Measurements from ENCODE around the gene CYP2S1.
"Not testable (repeated sequence)": the region's sequence is repeated elsewhere in the genome, so short reads cannot be mapped to it uniquely, and the experiment has no call there.

Gene CYP2S1

GRCh38 chr19:41226874-41227390 lies 33.9 kb downstream of the CYP2S1 start:
- no peak for DNase-seq

DNA sequence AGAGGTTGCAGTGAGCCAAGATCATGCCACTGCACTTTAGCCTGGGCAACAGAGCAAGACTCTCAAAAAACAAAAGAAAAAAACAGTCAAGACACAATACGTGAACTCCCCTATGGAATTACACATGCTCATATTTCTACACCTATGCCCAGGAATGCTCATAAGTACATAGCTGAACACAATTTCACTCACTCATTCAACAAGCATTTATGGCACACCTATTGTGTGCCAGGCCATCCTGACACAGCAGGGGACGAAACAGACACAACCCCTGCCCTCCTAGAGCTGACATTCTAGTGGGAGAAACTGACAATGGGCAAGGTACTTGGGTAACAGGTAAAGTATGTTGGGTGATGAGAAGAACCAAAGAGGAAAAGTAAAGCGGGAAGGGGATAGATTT lies 35.5 kb downstream of the CYP2S1 start:
- DNase-seq = no peak

- not testable (repeated sequence) for DNase-seq
Measured at GRCh38 chr19:41229338-41229737, 36.3 kb downstream of the CYP2S1 start.

DNA sequence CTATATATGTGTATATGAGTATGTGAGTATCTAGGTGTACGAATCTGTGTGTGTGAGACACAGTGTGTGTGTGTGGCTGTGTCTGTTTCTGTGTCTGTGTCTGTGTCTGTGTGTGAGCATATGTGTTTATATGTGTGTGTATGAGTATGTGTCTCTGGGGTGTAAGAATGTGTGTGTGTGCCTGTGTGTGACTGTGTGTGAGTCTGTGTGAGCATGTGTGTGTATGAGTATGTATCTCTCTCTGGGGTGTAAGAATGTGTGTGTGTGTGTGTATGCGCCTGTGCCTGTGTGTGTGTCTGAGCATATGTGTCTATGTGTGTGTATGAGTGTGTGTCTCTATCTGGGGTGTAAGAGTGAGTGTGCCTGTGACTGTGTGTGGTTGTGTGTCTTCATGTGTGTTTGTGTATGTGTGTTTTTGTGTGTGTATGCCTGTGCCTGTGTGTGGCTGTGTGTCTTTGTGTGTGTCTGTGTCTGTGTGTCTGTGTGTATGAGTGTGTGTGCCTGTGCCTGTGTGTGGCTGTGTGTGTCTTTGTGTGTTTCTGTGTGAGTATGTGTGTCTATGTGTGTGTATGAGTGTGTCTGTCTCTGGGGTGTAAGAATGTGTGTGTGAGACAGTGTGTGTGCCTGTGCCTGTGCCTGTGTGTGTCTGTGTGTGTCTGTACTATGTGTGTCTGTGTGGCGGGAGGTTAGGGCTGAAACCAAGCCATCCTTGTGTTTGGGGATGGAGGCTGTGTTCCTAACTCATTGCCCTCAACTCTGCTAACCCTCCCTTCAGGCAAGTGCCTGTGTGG lies 37.2 kb downstream of the CYP2S1 start:
- DNase-seq = no peak

DNA sequence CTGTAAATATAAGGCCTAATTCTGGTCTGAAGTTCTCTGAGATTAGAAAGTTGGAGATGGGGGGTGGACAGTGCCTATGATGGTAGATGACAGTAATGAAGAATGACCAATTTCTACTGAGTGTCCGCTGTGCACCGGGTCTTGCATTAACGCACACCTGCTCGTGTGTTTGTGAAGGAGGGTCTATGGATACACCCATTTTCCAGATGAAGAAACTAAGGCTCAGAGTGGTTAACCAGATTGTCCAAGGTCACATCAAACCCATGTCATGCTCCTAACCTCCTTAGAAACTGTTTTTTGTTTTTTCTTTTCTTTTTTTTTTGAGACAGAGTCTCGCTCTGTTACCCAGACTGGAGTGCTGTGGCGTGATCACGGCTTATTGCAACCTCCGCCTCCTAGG lies 39.7 kb downstream of the CYP2S1 start:
- no peak for DNase-seq

GRCh38 chr19:41233748-41234240 lies 40.8 kb downstream of the CYP2S1 start:
- no peak for DNase-seq

DNA sequence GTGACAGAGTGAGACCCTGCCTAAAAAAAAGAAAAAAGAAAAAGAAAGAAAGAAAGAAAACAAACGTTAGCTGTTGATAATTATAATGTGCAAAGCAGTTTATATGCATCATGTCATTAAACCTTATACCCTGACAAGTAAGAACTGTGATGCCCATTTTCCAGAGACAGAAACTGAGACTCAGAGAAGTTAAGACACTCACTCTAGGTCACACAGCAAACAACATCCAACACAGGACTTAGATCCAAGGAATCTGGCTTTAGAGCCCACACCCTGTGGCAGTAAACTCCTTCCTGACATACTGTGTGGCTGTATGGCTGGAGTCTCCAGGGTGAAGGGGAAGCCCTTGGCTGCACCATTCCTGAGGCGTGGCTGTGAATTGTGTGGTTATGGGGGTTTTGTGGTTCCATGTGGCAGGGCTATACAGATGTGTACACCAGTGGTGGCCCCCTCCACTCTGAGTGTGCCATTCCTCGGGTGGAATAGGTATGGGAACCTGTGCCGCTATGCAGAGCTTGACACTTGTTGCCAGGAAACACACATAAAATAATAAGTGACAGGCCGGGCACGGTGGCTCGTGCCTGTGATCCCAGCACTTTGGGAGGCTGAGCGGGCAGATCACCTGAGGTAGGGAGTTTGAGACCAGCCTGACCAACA lies 41.6 kb downstream of the CYP2S1 start:
- DNase-seq = no peak

GRCh38 chr19:41235480-41235879 lies 42.5 kb downstream of the CYP2S1 start:
- DNase-seq = no peak

DNA sequence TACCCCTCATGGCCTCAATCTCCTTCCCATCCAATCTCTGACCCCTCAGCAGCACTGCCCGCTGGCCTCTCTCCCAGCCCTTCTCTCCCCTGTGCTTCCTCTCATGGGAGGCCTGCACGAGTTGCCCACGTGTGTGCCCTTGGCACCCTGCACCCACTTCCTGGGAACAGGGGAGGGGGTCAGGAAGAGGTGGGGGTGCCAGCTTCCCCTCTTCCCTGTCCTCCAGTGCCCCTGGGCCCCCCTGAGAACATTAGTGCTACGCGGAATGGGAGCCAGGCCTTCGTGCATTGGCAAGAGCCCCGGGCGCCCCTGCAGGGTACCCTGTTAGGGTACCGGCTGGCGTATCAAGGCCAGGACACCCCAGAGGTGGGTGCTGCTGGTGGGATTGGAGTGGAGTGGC lies 45.2 kb downstream of the CYP2S1 start:
- no peak for DNase-seq

GRCh38 chr19:41239363-41239762 lies 46.3 kb downstream of the CYP2S1 start:
- DNase-seq = no peak

DNA sequence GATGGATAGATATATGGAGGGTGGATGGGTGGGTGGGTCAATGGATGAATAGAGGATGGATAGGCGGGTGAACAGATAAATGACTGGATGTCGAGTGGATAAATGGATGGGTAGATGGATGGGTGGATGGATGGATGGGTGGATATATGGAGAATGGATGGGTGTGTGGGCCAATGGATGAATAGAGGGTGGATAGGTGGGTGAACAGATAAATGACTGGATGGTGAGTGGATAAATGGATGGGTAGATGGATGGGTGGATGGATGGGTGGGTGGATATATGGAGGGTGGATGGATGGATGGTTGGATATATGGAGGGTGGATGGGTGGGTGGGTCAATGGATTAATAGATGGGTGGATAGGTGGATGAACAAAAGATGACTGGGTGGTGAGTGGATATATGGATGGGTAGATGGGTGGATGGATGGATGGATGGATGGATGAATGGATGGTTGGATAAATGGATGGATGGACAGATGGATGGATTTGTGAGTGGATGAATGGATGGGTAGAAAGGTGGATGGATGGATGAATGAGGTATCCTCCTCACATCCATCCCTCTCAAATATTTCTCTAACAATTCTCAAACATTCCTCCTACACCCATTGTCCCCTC lies 47.0 kb downstream of the CYP2S1 start:
- no peak for DNase-seq

DNA sequence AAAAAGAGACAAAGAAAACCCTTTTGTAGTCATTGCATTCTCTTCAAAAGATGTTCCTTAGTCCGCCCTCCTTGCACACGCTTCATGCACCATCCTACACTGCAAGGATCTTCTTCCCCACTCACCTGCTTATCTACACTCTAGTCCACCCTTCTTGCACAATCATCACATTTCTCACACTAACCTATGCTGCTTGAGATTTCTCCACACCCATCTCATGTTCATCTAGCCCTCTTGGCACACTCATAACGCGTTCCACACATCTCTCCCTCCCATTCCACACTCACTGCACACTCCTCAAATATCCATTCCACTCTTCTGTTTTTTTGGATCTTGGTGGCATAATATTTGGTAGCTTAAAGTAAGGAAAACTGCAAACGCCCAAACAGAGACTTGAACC lies 48.8 kb downstream of the CYP2S1 start:
- no peak for DNase-seq

- DNase-seq = no peak
Measured at GRCh38 chr19:41244117-41244516, 51.1 kb downstream of the CYP2S1 start.

- no peak for DNase-seq
Measured at GRCh38 chr19:41245843-41246242, 52.8 kb downstream of the CYP2S1 start.

- DNase-seq = no peak
Measured at GRCh38 chr19:41248895-41249294, 55.9 kb downstream of the CYP2S1 start.

DNA sequence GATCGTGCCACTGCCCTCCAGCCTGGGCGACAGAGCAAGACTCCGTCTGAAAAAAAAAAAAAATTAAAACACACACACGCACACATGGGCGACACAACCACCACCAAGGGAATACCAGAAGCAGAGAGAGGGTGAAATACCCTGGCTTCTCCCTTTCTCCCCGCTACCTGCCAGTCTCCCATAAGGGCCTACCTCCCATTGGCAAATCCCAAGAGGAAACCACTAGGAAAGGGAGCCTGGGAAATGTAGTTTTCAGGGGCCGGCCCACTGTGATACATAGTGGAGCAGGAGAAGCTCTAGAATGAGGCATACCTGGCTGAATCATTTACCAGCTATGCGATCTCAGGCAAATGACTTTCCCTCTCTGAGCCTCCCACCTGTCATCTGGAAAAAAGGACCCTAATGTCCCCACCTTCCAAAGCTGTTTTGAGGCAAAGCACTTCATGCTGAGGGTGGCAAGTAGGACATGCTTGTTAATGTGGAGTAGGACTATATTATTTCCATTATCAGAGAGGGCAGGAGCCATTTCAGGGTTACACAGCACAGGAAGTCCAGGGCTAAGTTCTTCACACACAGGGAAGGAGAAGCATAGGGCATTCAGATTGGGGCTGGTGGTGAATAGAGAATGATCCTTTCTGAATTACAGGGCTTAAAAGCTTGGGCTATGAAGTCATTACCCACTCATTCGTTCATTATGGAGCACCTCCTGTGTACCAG lies 56.8 kb downstream of the CYP2S1 start:
- DNase-seq = no peak

DNA sequence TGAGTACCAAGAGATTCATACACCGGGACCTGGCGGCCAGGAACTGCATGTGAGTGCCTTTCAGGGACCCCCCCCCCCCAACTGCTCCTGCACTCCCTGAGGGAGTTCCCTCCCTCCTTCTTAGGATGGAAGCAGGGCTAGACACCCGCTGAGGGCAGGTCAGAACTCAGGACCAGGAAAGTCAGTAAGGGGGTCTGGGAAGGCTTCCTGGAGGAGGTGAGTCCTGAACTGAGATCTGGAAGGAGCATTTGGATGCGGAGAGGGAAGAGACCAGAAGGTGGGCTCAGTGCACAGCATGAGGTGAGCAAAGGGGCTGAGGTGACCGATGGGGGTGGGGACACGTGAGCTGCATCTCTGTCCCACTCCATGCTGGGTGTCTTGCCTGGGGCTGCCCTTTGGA lies 60.6 kb downstream of the CYP2S1 start:
- DNase-seq = no peak

DNA sequence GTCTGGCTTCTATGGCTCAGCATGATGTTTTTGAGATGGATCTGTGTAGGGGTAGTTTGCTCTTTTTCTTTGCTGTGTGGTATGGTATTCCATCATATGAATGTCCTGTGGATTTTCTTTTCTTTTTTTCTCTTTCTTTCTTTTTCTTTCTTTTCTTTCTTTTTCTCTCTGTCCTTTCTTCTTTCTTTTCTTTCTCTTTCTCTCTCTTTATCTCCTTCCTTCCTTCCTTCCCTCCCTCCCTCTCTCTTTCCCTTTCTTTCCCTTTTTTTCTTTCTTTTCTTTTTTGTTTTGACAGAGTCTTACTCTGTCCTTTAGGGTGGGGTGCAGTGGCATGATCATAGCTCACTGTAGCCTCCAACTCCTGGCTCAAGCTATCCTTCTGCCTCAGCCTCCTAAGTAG lies 62.2 kb downstream of the CYP2S1 start:
- no peak for DNase-seq
